Measurements from ENCODE around the gene TUBGCP2. TPM values are rescaled to one million over a fixed set of nuclear protein-coding genes. Genes with fewer than 3 reads are reported as not detected.

TUBGCP2 gene
- total RNA-seq, 1 donor from 2014 or later, result 58.6 TPM

- H3K27me3 Mint-ChIP-seq, result peaks cover 5% of the 10 kb centered on the region
- H3K27ac Mint-ChIP-seq, result no peak overlapping the region
- no peak overlapping the region for H3K4me3 Mint-ChIP-seq
- H3K36me3 Mint-ChIP-seq, result peaks cover 7% of the 10 kb centered on the region
- no peaks in the 10 kb centered on the region for H3K9me3 Mint-ChIP-seq
- H3K4me1 Mint-ChIP-seq (ENCODE audit: unreplicated experiment), result peaks cover 8% of the 10 kb centered on the region
- no peak for DNase-seq (ENCODE audit: extremely low spot score, unreplicated experiment)
- TF ChIP-seq CTCF (conservative IDR thresholded peaks at IDR 0.05), result no peak
Measured at GRCh38 chr10:133312016-133312768, 3.5 kb upstream of the TUBGCP2 start.

- Mint-ChIP-seq H3K27ac (no peak overlapping the region), H3K4me1 (ENCODE audit: unreplicated experiment) (peaks cover 11% of the 10 kb centered on the region), H3K36me3 (peaks cover 7% of the 10 kb centered on the region), H3K9me3 (no peaks in the 10 kb centered on the region), H3K27me3 (peaks cover 5% of the 10 kb centered on the region), H3K4me3 (peak overlapping the region; percentile 34)
- no peak for DNase-seq (ENCODE audit: extremely low spot score, unreplicated experiment)
- no peak for TF ChIP-seq CTCF (conservative IDR thresholded peaks at IDR 0.05)
Measured at GRCh38 chr10:133311570-133311969, 2.9 kb upstream of the TUBGCP2 start.

- no peaks in the 10 kb centered on the region for H3K9me3 Mint-ChIP-seq
- H3K27me3 Mint-ChIP-seq, result peaks cover 5% of the 10 kb centered on the region
- no peak for TF ChIP-seq CTCF (conservative IDR thresholded peaks at IDR 0.05)
- no peak overlapping the region for H3K27ac Mint-ChIP-seq
- peaks cover 11% of the 10 kb centered on the region for H3K4me1 Mint-ChIP-seq (ENCODE audit: unreplicated experiment)
- no peak for DNase-seq (ENCODE audit: extremely low spot score, unreplicated experiment)
- peaks cover 7% of the 10 kb centered on the region for H3K36me3 Mint-ChIP-seq
- H3K4me3 Mint-ChIP-seq, result peak overlapping the region; percentile 58
Measured at GRCh38 chr10:133310789-133311188, 2.1 kb upstream of the TUBGCP2 start.

- no peaks in the 10 kb centered on the region for H3K9me3 Mint-ChIP-seq
- DNase-seq (ENCODE audit: extremely low spot score, unreplicated experiment), result no peak
- peak overlapping the region; percentile 58 for H3K4me3 Mint-ChIP-seq
- peaks cover 5% of the 10 kb centered on the region for H3K27me3 Mint-ChIP-seq
- H3K4me1 Mint-ChIP-seq (ENCODE audit: unreplicated experiment), result peaks cover 13% of the 10 kb centered on the region
- H3K36me3 Mint-ChIP-seq, result peaks cover 7% of the 10 kb centered on the region
- no peak overlapping the region for H3K27ac Mint-ChIP-seq
- no peak for TF ChIP-seq CTCF (conservative IDR thresholded peaks at IDR 0.05)
Measured at GRCh38 chr10:133310399-133310755, 1.7 kb upstream of the TUBGCP2 start.

GRCh38 chr10:133309720-133310398 lies 1.2 kb upstream of the TUBGCP2 start:
- Mint-ChIP-seq H3K4me3 (peak overlapping the region; percentile 79), H3K36me3 (peaks cover 7% of the 10 kb centered on the region), H3K27ac (peak overlapping the region; percentile 69), H3K9me3 (no peaks in the 10 kb centered on the region), H3K4me1 (ENCODE audit: unreplicated experiment) (peaks cover 18% of the 10 kb centered on the region), H3K27me3 (peaks cover 5% of the 10 kb centered on the region)
- no peak for DNase-seq (ENCODE audit: extremely low spot score, unreplicated experiment)
- TF ChIP-seq CTCF (conservative IDR thresholded peaks at IDR 0.05), result no peak
